Measurements from ENCODE around the gene ESYT2.

ESYT2 gene

GRCh38 chr7:158766570-158767281 lies 62.6 kb downstream of the ESYT2 start:
- DNase-seq (ENCODE audit: low spot score), result no peak

DNA sequence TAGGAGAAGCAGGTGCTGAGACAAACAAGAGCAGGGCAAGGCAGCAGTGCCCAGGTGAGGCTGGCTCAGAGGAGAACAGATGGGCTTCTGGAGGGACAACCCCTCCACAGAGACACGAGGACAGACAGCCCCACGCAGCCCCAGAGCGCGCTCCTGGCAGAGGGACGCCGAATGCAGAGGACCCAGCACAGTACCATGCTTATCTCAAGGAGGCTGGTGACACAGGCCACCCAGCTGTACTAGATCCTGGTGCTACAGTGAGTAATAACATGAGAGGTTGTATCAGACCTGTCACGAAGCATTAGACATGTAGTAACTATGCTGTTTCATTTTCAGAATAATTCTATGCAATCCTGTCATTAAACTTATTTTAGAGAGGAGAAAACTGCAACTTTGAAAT lies 64.3 kb downstream of the ESYT2 start:
- DNase-seq (ENCODE audit: low spot score), result no peak

DNA sequence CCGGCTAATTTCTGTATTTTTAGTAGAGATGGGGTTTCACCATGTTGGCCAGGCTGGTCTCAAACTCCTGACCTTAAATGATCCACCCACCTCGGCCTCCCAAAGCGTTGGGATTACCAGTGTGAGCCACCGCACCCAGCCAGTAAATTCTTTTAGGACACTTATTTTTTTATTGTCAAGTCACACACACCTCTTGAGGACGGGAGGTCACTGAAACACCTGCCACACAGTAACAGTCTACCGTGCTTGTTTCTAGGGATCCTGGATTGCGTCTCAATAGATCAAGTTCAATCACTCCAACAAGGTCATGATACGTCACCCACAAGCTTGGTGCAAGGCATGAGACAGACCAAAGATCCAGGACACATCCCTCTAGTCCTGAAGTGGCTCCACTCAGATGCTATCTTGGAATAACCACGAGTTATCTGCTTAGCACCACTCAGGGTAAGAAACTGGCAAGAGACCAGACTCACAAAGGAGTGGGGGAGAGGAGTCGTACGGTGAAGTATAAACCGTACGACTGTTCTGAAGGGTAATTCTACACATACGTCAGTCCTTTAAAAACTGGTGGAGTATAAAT lies 65.8 kb downstream of the ESYT2 start:
- DNase-seq (ENCODE audit: low spot score), result no peak

GRCh38 chr7:158761945-158762344 lies 67.4 kb downstream of the ESYT2 start:
- DNase-seq (ENCODE audit: low spot score), result no peak

- no peak for DNase-seq (ENCODE audit: low spot score)
Observed at GRCh38 chr7:158760936-158761335, 68.4 kb downstream of the ESYT2 start.

DNA sequence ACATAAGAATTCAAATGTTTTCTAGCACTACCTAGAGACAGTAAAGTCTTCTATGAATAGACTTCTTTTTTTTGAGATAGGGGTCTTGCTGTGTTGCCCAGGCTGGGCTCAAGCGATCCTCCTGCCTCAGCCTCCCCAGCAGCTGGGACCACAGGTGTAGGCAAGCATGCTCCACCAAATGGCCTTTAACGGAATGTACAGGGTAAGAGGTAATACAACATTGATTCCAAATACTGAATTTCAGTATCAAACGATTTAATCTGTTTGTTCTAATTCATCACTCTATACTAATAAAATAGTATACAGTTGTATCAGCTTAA lies 68.9 kb downstream of the ESYT2 start:
- DNase-seq (ENCODE audit: low spot score), result no peak

- no peak for DNase-seq (ENCODE audit: low spot score)
Observed at GRCh38 chr7:158759749-158760444, 69.4 kb downstream of the ESYT2 start.

- no peak for DNase-seq (ENCODE audit: low spot score)
Observed at GRCh38 chr7:158759245-158759614, 70.1 kb downstream of the ESYT2 start.

- no peak for DNase-seq (ENCODE audit: low spot score)
Observed at GRCh38 chr7:158758586-158759244, 70.6 kb downstream of the ESYT2 start.

GRCh38 chr7:158757404-158757989 lies 71.8 kb downstream of the ESYT2 start:
- DNase-seq (ENCODE audit: low spot score), result no peak

DNA sequence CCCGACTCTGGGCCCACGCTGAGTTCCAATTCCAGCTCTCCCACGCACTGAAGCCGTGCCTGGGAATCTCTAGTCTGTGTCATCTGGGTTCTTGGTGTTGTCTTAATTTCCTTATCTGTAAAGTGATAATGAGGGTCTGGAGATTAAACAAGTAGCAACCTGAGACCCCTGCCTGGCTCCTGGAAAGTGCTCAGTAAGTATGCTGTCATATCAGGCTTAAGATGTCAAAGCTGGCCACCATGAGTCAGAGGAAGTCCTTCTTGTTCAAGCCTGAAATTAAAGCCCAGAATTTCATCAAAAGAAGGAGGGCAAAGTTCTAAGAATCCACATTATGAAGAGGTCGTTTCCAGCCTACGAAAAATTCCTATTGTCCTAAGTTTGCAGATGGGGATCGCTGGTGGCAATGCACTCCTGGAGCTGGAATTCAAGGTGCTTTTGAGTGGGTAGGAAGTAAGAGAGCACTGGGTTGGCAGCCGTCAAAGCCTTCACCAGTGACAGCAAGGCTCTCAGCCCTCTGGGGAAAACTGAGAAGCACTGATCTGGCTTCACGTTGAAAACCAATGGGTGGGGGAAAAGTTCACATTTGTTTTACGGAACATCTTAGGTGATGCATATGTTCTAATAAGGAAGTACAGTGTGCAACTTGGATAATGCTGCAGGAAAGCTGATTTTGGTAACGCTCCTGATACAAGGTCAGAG lies 74.4 kb downstream of the ESYT2 start:
- peak; percentile 59 for DNase-seq (ENCODE audit: low spot score)

- DNase-seq (ENCODE audit: low spot score), result no peak
Observed at GRCh38 chr7:158753900-158754299, 75.4 kb downstream of the ESYT2 start.

GRCh38 chr7:158751751-158752150 lies 77.6 kb downstream of the ESYT2 start:
- no peak for DNase-seq (ENCODE audit: low spot score)

DNA sequence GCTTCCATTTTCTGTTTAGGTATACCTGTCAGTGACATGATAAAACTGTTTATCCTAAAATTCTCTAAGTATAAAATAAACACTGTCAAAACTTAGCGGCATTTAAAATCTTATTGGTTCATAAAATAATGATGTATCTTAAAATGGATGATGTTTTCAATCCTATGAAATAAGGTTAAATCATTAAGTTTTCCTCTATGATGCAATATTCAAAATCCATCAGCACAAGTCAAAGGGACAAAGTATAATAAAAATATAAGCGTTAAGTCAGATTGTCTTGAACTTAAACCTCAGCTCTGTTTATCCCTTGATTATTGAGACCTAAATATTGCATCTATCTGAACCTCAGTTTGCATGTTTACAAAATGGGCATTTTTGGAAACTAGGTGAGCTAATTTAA lies 78.1 kb downstream of the ESYT2 start:
- no peak for DNase-seq (ENCODE audit: low spot score)

GRCh38 chr7:158750702-158751101 lies 78.6 kb downstream of the ESYT2 start:
- no peak for DNase-seq (ENCODE audit: low spot score)

DNA sequence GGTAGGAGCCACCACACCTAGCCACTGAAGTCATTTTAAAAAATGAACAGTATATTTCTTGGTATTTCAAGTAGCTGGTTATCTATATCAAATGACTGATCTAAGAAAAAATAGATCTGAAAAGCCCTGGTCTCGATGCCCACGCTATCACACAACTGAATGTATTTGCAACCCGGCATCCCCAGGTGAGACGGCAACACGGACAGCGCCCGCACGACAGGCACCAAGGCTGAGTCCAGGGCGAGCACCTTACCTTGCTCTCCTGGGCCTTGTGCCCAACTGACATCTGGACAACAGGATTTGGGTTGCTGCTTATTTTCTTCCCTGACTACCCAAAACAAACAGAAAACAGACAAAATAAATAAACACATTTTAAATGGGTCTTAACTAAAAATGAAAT lies 79.9 kb downstream of the ESYT2 start:
- DNase-seq (ENCODE audit: low spot score), result no peak

DNA sequence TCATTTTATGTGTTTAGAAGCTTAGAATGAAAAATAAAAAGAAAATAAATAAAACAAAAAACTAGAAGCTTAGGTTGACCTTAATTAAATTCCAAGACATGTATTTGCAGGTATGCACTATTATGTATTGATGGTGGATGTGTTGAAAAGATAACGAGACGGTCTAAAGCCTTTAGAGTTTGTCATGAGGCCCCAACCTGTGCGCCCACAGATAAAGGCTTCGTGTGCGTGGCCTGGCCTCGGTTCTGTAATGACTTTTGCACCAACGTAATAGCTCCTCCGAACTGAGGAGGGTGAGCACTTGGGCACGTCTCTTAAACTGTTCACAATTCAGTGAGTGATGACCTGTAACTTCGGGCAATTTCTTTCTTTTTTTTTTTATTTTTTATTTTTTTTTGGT lies 81.0 kb downstream of the ESYT2 start:
- DNase-seq (ENCODE audit: low spot score), result no peak

DNA sequence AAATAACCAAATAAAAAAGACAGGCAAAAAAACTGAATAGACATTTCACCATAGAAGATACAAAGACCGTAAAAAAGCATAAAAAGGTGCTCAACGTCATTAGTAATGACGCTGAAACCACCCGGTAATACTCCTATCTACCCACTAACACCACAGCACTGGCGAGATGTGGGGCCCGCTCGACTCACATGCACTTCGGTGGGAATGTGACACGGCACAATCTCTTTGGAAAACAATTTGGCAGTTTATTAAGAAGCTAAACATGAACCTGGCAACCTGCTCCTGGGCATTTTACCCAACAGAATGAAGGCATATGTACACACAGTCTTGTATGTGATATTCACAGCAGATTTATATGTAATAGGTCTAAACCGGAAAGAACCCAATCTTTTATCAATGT lies 81.9 kb downstream of the ESYT2 start:
- DNase-seq (ENCODE audit: low spot score), result no peak

DNA sequence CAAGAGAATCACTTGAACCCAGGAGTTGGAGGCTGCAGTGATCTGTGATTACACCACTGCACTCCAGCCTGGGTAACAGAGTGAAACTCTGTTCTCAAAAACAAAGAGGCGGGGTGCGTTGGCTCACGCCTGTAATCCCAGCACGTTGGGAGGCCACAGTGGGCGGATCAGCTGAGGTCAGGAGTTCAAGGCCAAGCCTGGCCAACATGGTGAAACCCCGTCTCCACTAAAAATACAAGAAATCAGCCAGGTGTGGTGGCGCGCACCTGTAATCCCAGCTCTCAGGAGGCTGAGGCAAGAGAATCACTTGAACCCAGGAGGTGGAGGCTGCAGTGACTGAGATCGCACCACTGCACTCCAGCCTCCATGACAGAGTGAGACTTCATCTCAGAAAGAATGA lies 82.4 kb downstream of the ESYT2 start:
- no peak for DNase-seq (ENCODE audit: low spot score)

DNA sequence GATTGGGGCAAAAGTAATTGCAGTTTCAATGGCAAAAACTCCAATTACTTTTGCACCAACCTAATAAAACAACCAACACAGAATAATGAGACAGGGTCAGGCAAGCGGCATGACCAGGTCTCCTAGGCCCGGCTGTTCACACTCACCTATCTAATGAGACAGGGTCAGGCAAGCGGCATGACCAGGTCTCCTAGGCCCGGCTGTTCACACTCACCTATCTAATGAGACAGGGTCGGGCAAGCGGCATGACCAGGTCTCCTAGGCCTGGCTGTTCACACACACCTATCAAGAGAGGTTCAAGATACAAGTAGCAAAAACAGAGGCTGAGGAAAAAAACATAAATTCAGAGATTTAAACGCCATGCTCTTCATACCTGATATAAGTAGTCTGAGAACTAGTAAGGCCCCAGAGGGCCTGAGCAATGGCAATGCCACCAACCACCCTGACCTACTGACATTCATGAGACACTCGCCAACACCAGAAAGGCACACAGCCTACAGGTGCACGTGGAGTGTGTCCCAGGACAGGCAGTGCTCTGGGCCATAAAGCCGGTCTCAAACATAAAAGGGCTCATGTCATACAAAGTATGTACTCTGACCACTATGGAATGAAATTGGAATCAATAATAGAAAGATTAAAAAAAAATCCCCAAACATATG lies 84.1 kb downstream of the ESYT2 start:
- DNase-seq (ENCODE audit: low spot score), result no peak

GRCh38 chr7:158744070-158744469 lies 85.2 kb downstream of the ESYT2 start:
- DNase-seq (ENCODE audit: low spot score), result no peak

- DNase-seq (ENCODE audit: low spot score), result no peak
Observed at GRCh38 chr7:158743219-158743618, 86.1 kb downstream of the ESYT2 start.
